Measurements from ENCODE around the gene DOCK4.

DOCK4 gene

GRCh38 chr7:111796671-111797070, 409.5 kb downstream of the DOCK4 start:
- DNase-seq = no peak

- DNase-seq = no peak
These were observed 416.3 kb downstream of the DOCK4 start for GRCh38 chr7:111789870-111790269.

GRCh38 chr7:111789048-111789320, 417.2 kb downstream of the DOCK4 start:
- no peak for DNase-seq

- no peak for DNase-seq
These were observed 417.7 kb downstream of the DOCK4 start for GRCh38 chr7:111788286-111789047.

- no peak for DNase-seq
These were observed 418.5 kb downstream of the DOCK4 start for GRCh38 chr7:111787741-111788140.

GRCh38 chr7:111787099-111787498, 419.1 kb downstream of the DOCK4 start:
- DNase-seq = no peak

GRCh38 chr7:111785076-111785475, 421.1 kb downstream of the DOCK4 start:
- no peak for DNase-seq

GRCh38 chr7:111784296-111784695, 421.9 kb downstream of the DOCK4 start:
- DNase-seq = no peak

- DNase-seq = no peak
These were observed 422.3 kb downstream of the DOCK4 start for GRCh38 chr7:111783854-111784253.

GRCh38 chr7:111780527-111780926, 425.7 kb downstream of the DOCK4 start:
- no peak for DNase-seq

- DNase-seq = no peak
These were observed 431.0 kb downstream of the DOCK4 start for GRCh38 chr7:111775206-111775605.

- DNase-seq = no peak
These were observed 433.5 kb downstream of the DOCK4 start for GRCh38 chr7:111772716-111773115.

GRCh38 chr7:111771638-111772037, 434.6 kb downstream of the DOCK4 start:
- DNase-seq = no peak

GRCh38 chr7:111770116-111770515, 436.1 kb downstream of the DOCK4 start:
- no peak for DNase-seq

- no peak for DNase-seq
These were observed 440.2 kb downstream of the DOCK4 start for GRCh38 chr7:111765751-111766643.

- peak; percentile 18 for DNase-seq
These were observed 442.9 kb downstream of the DOCK4 start for GRCh38 chr7:111763221-111763801.

GRCh38 chr7:111762799-111763198, 443.4 kb downstream of the DOCK4 start:
- no peak for DNase-seq

GRCh38 chr7:111762211-111762610, 444.0 kb downstream of the DOCK4 start:
- no peak for DNase-seq

GRCh38 chr7:111760043-111760442, 446.2 kb downstream of the DOCK4 start:
- DNase-seq = no peak

- no peak for DNase-seq
These were observed 447.9 kb downstream of the DOCK4 start for GRCh38 chr7:111758332-111758731.

- DNase-seq = no peak
These were observed 449.5 kb downstream of the DOCK4 start for GRCh38 chr7:111756687-111757178.

GRCh38 chr7:111755383-111755782, 450.8 kb downstream of the DOCK4 start:
- no peak for DNase-seq

- no peak for DNase-seq
These were observed 452.2 kb downstream of the DOCK4 start for GRCh38 chr7:111753968-111754367.

Measured in NCI-H2107 (cell line).